HepG2 (cell line): ENCODE results near the gene ARID5B. TPM values are rescaled to one million over a fixed set of nuclear protein-coding genes. Genes with fewer than 3 reads are reported as not detected.

Experiments
- ATAC-seq: fragments of 200-7000 bp; cut with Tn5 transposase; 3 replicates; pipeline ENCODE4 v1.9.1; 2020; ENCODE audit warnings: mild to moderate bottlenecking, moderate library complexity
- BruUV-seq: library from RNA; stranded (reverse); fragments of 400-500 nt; replicated peaks from 2 replicates; lab custom pipeline; 2021; lab: Mats Ljungman, UMichigan
- CTCF ChIA-PET: fragments of 300-600 bp; formaldehyde crosslinking; extraction: SDS; loops from one replicate; lab custom pipeline; 2021; ENCODE audit warnings: low total read pairs, inconsistent platforms, low intra/inter-chr PET ratio; lab: Yijun Ruan, JAX
- POLR2A ChIA-PET: fragments of 350-600 bp; sonication (Branson Sonifier 250); formaldehyde crosslinking; loops from one replicate; lab custom pipeline; 2020; ENCODE audit warnings: antibody characterized with exemption, inconsistent platforms; lab: Yijun Ruan, JAX
- DNase-seq: peaks from one replicate; pipeline ENCODE4 v3.0.0-alpha.2; 2015; ENCODE audit warnings: low spot score
- FAIRE-seq: peaks from 3 replicates; lab custom pipeline; 2011; peaks lifted over from hg19 to GRCh38; lab: Jason Lieb, UNC
- H2AFZ ChIP-seq: one replicate; pipeline ENCODE4 v1.6.1; 2011; ENCODE audit warnings: low read length, inconsistent platforms
- H3K27ac ChIP-seq: fragments of 300-600 bp; 3 replicates; pipeline ENCODE4 v1.8.0; 2011; ENCODE audit warnings: mixed run types, mild to moderate bottlenecking, mixed read lengths, low read length, inconsistent platforms; ENCODE audit not compliant: insufficient read depth; ENCODE audit errors: extremely low read length
- H3K27me3 ChIP-seq, 2 experiments: fragments of 200-600 bp in 1 of 2; 2 replicates in 1 of 2; 3 replicates in 1 of 2; pipeline versions ENCODE4 v1.6.0 to v1.8.0; 2011; ENCODE audit warnings: low read length in 2 of 2, mild to moderate bottlenecking in 2 of 2, moderate library complexity in 2 of 2, inconsistent platforms in 1 of 2; ENCODE audit not compliant: insufficient read depth in 2 of 2, control insufficient read depth in 1 of 2
- H3K36me3 ChIP-seq, 2 experiments: fragments of 200-600 bp in 1 of 2; replicated peaks in 1 of 2; 2 replicates in 1 of 2; 3 replicates in 1 of 2; pipeline versions ENCODE4 v1.5.1 to v1.8.0; 2011; ENCODE audit warnings: low read length in 2 of 2, inconsistent platforms in 1 of 2; ENCODE audit not compliant: insufficient read depth in 2 of 2, control insufficient read depth in 1 of 2
- H3K4me1 ChIP-seq: 2 replicates; pipeline ENCODE4 v1.5.1; 2012; ENCODE audit warnings: low read length, inconsistent platforms; ENCODE audit not compliant: insufficient read depth
- H3K4me2 ChIP-seq: 2 replicates; pipeline ENCODE4 v1.6.0; 2011; ENCODE audit warnings: low read depth, low read length, inconsistent platforms
- H3K4me3 ChIP-seq, 3 experiments: fragments of 200-600 bp in 1 of 3; sonication (generic), shearing (Covaris generic) in 1 of 3; replicated peaks in 1 of 3; 2 replicates each; pipeline ENCODE4 v1.5.1; 2011 to 2016; ENCODE audit warnings: low read length in 3 of 3, inconsistent platforms in 2 of 3, low read depth in 2 of 3, mild to moderate bottlenecking in 2 of 3, control low read depth in 1 of 3, mixed read lengths in 1 of 3; ENCODE audit not compliant: insufficient read depth in 1 of 3
- H3K79me2 ChIP-seq: one replicate; pipeline ENCODE4 v1.6.1; 2011; ENCODE audit warnings: low read length, inconsistent platforms; ENCODE audit not compliant: insufficient read depth
- H3K9ac ChIP-seq: 2 replicates; pipeline ENCODE4 v1.6.0; 2011; ENCODE audit warnings: mild to moderate bottlenecking, low read depth, low read length, inconsistent platforms; ENCODE audit not compliant: insufficient read depth
- H3K9me3 ChIP-seq: 2 replicates; pipeline ENCODE4 v1.5.1; 2012; ENCODE audit warnings: mild to moderate bottlenecking, low read length
- H4K20me1 ChIP-seq: 2 replicates; pipeline ENCODE4 v1.6.0; 2011; ENCODE audit warnings: inconsistent platforms, mild to moderate bottlenecking, low read length, moderate library complexity; ENCODE audit not compliant: insufficient read depth
- ATF3 ChIP-seq: sonication (generic); formaldehyde crosslinking; IDR thresholded peaks from 2 replicates; pipeline ENCODE4 v1.4.0; 2020; ENCODE audit warnings: missing genetic modification reagents
- DBP ChIP-seq: sonication (generic); formaldehyde crosslinking; IDR thresholded peaks from 2 replicates; pipeline ENCODE4 v1.4.0; 2020; ENCODE audit warnings: missing genetic modification reagents; ENCODE audit errors: not compliant biosample characterization
- FOXJ3 ChIP-seq: sonication (generic); formaldehyde crosslinking; IDR thresholded peaks from 2 replicates; pipeline ENCODE4 v1.4.0; 2020; ENCODE audit warnings: missing genetic modification reagents, mild to moderate bottlenecking, borderline replicate concordance
- GZF1 ChIP-seq: sonication (generic); formaldehyde crosslinking; IDR thresholded peaks from 2 replicates; pipeline ENCODE4 v1.5.1; 2020; ENCODE audit warnings: mild to moderate bottlenecking, missing genetic modification reagents
- HMGA1 ChIP-seq: sonication (generic); formaldehyde crosslinking; conservative IDR thresholded peaks from 2 replicates; pipeline ENCODE4 v1.4.0; 2020; ENCODE audit warnings: missing genetic modification reagents
- HMGXB3 ChIP-seq: sonication (generic); formaldehyde crosslinking; IDR thresholded peaks from 2 replicates; pipeline ENCODE4 v1.4.0; 2020; ENCODE audit warnings: missing genetic modification reagents, borderline replicate concordance
- MLLT10 ChIP-seq: sonication (generic); formaldehyde crosslinking; IDR thresholded peaks from 2 replicates; pipeline ENCODE4 v1.4.0; 2020; ENCODE audit warnings: missing genetic modification reagents
- NKX3-1 ChIP-seq: sonication (generic); formaldehyde crosslinking; IDR thresholded peaks from 2 replicates; pipeline ENCODE4 v1.5.0; 2020; ENCODE audit warnings: missing genetic modification reagents
- PHF8 ChIP-seq: sonication (generic); formaldehyde crosslinking; IDR thresholded peaks from 2 replicates; pipeline ENCODE4 v1.5.0; 2020; ENCODE audit warnings: missing genetic modification reagents
- RXRB ChIP-seq: IDR thresholded peaks from 2 replicates; pipeline ENCODE4 v1.6.1; 2016; ENCODE audit warnings: borderline replicate concordance, missing genetic modification reagents, missing compliant biosample characterization
- SKI ChIP-seq: fragments of 450-650 bp; IDR thresholded peaks from one replicate; pipeline ENCODE4 v1.6.1; 2018; ENCODE audit warnings: mild to moderate bottlenecking; ENCODE audit not compliant: partially characterized antibody
- SMARCC2 ChIP-seq: fragments of 450-650 bp; IDR thresholded peaks from 2 replicates; pipeline ENCODE4 v1.6.1; 2017; ENCODE audit warnings: antibody characterized with exemption, mild to moderate bottlenecking
- SRSF9 ChIP-seq: fragments of 200-400 bp; formaldehyde crosslinking; IDR thresholded peaks from 2 replicates; pipeline ENCODE4 v1.6.1; 2018; ENCODE audit warnings: borderline replicate concordance, mild to moderate bottlenecking, low read depth, low read length; ENCODE audit not compliant: insufficient read depth, poor library complexity, severe bottlenecking
- ZNF563 ChIP-seq: sonication (generic); formaldehyde crosslinking; IDR thresholded peaks from 2 replicates; pipeline ENCODE4 v1.8.0; 2022; ENCODE audit warnings: mild to moderate bottlenecking, moderate library complexity, missing genetic modification reagents
- ZNF572 ChIP-seq: sonication (generic); formaldehyde crosslinking; IDR thresholded peaks from 2 replicates; pipeline ENCODE4 v1.5.1; 2020; ENCODE audit warnings: mild to moderate bottlenecking, missing genetic modification reagents
- WGBS: methylation state at CpG from one replicate; pipeline ENCODE4 v1.1.6; 2017; ENCODE audit warnings: low lambda C conversion rate; 5-methylcytosine and 5-hydroxymethylcytosine counted together
- in situ Hi-C: cut with HindIII; loops from 2 replicates; pipeline ENCODE4 v1.10.0; 2017; ENCODE audit warnings: low pct_unique_long_range_greater_than_20kb; ENCODE audit not compliant: extremely low pct_ligation_motif_present
- intact Hi-C: fragments of 100-400 bp; cut with micrococcal nuclease; formaldehyde crosslinking; loops from one replicate; pipeline ENCODE4 v1.10.0; 2022; ENCODE audit not compliant: unreplicated experiment
- polyA plus RNA-seq, 8 experiments: library from polyadenylated mRNA; depleted of rRNA in 3 of 8; stranded (reverse) in 7 of 8; unstranded in 1 of 8; fragments of >200 nt; fragmentation: Illumina TruSeq in 4 of 8; extraction: Trizol in 4 of 8; gene quantifications; 2 replicates each; pipeline versions ENCODE4 v1.2.1 to v1.2.3, GENCODE V29; 2011 to 2016; ENCODE audit warnings: low read depth in 4 of 8, missing spikeins in 1 of 8, mixed read lengths in 1 of 8; ENCODE audit not compliant: insufficient read depth in 1 of 8
- total RNA-seq, 5 experiments: library from RNA; depleted of rRNA; stranded (reverse); fragments of >200 nt; fragmentation: Illumina TruSeq; extraction: Trizol; gene quantifications; 2 replicates each; pipeline ENCODE4 v1.2.3, GENCODE V29; 2016; ENCODE audit warnings: low read depth in 1 of 5
- TF ChIP-seq, protein P1 (sequence below): IDR thresholded peaks from 2 replicates; pipeline ENCODE4 v1.6.1; 2016; ENCODE audit warnings: mild to moderate bottlenecking, missing biosample characterization, missing genetic modification reagents
- TF ChIP-seq, protein P2 (sequence below): sonication (generic); formaldehyde crosslinking; IDR thresholded peaks from 2 replicates; pipeline ENCODE4 v1.4.0; 2020; ENCODE audit warnings: missing genetic modification reagents, mild to moderate bottlenecking, borderline replicate concordance

Gene ARID5B
- total and polyA plus RNA-seq, 2 of the 13 experiments (the other 11 are each of a cell fraction or from before 2014, with no cell fraction given), result 6.2 to 21.1 TPM

GRCh38 chr10:61871487-61871886 is 30.0 kb upstream of the ARID5B start:
- Histone ChIP-seq H3K9me3 (no peaks in the 10 kb centered on the region), H3K79me2 (no peaks in the 10 kb centered on the region), H3K4me2 (no peak overlapping the region), H3K36me3 (no peaks in the 10 kb centered on the region), H3K9ac (no peak overlapping the region), H3K27me3 (no peaks in the 10 kb centered on the region; a peak in 2 of 5 replicates), H3K27ac (no peak overlapping the region), H2AFZ (no peak overlapping the region), H3K4me1 (peaks cover 20% of the 10 kb centered on the region), H3K4me3 (no peak overlapping the region), H4K20me1 (no peaks in the 10 kb centered on the region)
- intact Hi-C loops (loop anchor here (2.0 kb wide), 1 partner anchor 13 kb away; no protein-coding TSS in a partner anchor), in situ Hi-C loops (no loop called here)
- DNase-seq (no peak), ATAC-seq (no peak), FAIRE-seq (no peak)
- 68% methylated on average over 6 of the region's 6 CpGs for WGBS
- CTCF ChIA-PET, result no interaction called here
- no TSS peak for BruUV-seq
- POLR2A ChIA-PET, result no interaction called here
- TF ChIP-seq NKX3-1 (CRISPR knock-in tag), result no peak
- TF ChIP-seq, protein P1, sequence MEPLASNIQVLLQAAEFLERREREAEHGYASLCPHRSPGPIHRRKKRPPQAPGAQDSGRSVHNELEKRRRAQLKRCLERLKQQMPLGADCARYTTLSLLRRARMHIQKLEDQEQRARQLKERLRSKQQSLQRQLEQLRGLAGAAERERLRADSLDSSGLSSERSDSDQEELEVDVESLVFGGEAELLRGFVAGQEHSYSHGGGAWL (CRISPR knock-in tag), result no peak
- TF ChIP-seq ATF3 (CRISPR knock-in tag), result no peak
- TF ChIP-seq RXRB (CRISPR knock-in tag), result no peak
- no peak for TF ChIP-seq SMARCC2
- no peak for TF ChIP-seq GZF1
- TF ChIP-seq HMGA1 (CRISPR knock-in tag), result no peak
- no peak for TF ChIP-seq ZNF572 (CRISPR knock-in tag)
- TF ChIP-seq ZNF563 (CRISPR knock-in tag), result no peak
- TF ChIP-seq FOXJ3 (CRISPR knock-in tag), result no peak
- TF ChIP-seq, protein P2, sequence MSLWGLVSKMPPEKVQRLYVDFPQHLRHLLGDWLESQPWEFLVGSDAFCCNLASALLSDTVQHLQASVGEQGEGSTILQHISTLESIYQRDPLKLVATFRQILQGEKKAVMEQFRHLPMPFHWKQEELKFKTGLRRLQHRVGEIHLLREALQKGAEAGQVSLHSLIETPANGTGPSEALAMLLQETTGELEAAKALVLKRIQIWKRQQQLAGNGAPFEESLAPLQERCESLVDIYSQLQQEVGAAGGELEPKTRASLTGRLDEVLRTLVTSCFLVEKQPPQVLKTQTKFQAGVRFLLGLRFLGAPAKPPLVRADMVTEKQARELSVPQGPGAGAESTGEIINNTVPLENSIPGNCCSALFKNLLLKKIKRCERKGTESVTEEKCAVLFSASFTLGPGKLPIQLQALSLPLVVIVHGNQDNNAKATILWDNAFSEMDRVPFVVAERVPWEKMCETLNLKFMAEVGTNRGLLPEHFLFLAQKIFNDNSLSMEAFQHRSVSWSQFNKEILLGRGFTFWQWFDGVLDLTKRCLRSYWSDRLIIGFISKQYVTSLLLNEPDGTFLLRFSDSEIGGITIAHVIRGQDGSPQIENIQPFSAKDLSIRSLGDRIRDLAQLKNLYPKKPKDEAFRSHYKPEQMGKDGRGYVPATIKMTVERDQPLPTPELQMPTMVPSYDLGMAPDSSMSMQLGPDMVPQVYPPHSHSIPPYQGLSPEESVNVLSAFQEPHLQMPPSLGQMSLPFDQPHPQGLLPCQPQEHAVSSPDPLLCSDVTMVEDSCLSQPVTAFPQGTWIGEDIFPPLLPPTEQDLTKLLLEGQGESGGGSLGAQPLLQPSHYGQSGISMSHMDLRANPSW, result no peak
- TF ChIP-seq SKI, result no peak
- TF ChIP-seq HMGXB3 (CRISPR knock-in tag), result no peak
- no peak for TF ChIP-seq DBP (CRISPR knock-in tag)
- TF ChIP-seq SRSF9, result no peak
- no peak for TF ChIP-seq PHF8 (CRISPR knock-in tag)
- no peak for TF ChIP-seq MLLT10 (CRISPR knock-in tag)
